GM18498 (cell line): ENCODE results near the gene OR4D9.
"Not testable (repeated sequence)": the region's sequence is repeated elsewhere in the genome, so short reads cannot be mapped to it uniquely, and the experiment has no call there.

Experiments
- ATAC-seq: cut with Tn5 transposase; IDR thresholded peaks from one replicate; pipeline ENCODE4 v1.9.1; 2021; ENCODE audit warnings: mild to moderate bottlenecking, moderate library complexity; ENCODE audit not compliant: unreplicated experiment

Gene OR4D9

DNA sequence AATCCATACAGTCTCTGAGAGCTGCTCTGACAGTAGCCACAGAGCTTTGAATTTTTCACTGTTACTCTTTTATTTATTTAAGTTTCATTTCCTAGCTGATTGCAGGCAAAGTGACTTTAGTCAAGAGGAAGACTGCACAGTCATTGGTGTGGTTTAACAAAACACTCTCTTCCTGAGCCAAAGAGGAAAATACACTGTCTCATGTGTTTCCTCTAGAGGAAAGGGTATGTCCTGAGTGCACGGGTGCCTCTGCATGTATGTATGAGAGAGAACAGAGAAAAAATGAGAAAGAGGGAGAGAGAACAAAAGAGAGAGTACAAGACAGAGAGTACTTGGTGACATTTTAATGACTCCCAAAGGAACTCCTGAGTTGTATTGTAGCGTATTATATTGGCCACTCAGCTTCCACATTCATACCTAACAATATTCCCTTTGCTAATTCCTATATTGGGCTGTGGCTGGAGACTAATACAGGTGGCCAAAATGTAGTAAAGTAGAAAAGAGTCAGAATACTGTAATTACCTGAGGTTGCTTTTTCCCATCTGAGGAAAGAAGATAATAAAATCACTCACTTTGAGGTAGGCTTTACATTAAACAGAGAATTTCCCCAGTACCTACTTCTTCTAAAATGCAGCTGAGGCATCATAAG is at the start of gene OR4D9:
TSS of gene OR4D9 (plus strand) at position 599 of the 649 bp plus-strand sequence. CDS start 3,374 bp downstream, outside the sequence.
- no peak for ATAC-seq

DNA sequence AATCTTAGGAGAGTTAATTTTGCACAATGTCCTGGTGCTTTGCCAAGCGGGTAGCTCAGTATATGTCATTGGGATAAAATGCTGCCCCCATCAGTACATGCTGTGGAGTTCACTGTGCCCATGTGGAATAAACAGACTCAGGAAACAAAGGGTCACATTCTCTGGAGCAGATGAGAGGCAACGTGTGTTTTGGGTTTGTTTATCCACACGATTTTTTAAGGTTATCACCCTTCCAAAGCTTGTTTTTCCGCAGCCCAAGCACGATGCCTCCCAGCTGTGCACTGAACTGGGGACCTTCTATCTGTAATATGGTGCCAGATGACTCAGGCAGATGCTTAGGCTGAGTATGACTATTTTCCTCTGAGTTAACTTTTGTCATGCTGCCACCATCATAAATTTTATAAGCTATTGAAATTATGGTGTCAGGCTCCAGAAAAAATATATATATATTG is 48.1 kb upstream of the OR4D9 start:
- no peak for ATAC-seq

DNA sequence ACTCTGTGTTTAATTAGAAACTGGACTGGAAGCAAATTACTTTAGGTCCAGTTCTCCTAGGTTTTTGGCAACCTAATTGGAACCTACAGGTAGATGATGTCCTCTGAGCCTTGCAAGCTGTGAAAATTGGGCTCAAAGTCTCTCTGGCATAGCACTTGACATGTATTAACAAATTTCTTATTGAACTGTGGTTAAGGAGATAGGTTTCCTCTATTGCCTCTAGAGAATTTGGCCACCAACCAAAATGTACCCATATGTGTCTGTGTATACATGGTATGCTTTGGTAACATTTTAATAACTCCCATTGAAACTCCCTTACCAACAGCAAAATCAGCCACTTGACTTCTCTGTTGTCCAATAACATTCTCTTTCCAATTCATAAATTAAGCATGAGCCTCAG is 38.3 kb upstream of the OR4D9 start, which contains the start of gene OR4D10:
TSS of gene OR4D10 (plus strand) at position 301 of the 400 bp plus-strand sequence. CDS start 4,115 bp downstream, outside the sequence.
- ATAC-seq = no peak

DNA sequence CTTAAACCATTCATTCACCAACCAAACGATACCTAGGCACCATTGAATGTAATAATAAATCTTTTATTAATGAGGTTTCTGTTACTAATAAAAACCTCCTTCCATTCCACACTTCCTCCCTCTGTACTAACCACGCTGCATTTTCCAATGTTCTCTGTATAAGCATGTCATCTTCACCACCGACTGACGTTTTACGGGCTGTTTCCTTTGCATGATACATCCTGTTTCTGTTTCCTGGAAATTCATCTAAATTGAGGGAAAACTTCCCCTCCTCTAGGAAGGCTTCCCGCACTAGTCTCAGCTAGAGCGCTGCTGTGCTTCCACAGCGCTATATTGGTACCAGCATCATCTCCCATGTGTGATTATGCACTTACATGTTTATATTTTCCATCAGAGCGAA is 36.2 kb upstream of the OR4D9 start:
- ATAC-seq = no peak

DNA sequence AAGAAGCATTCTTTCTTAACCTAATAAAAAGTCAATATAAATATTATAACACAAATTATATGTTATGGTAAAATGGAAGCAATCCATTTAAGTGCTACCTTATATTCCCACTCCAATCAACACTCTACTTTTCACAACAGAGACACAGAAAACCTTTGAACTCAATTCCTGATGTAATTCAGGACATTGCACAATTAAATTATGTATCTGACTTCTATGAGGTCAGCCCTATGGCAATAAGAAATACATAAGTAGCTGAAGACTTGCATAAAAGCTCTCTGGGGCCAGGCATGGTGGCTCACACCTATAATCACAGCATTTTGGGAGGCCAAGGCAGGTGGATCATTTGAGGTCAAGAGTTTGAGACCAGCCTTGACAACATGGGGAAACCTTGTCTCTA is 31.4 kb upstream of the OR4D9 start:
- no peak for ATAC-seq

DNA sequence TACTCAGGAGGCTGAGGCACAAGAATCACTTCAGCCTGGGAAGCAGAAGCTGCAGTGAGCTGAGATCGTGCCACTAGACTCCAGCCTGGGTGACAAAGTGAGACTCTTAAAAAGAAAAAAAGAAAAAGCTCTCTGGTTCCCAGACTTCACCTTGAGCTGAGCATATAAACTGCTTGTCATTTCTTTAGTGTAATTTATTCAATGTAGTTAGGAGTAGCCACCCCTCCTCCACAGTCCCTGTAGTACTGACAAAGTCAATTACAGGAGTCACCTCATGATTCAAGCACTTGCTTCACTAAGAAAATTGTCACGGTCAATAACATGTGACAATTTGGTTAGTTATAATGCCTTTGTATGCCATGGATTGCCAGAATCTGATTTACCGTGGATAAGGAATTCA is 31.0 kb upstream of the OR4D9 start:
- no peak for ATAC-seq

DNA sequence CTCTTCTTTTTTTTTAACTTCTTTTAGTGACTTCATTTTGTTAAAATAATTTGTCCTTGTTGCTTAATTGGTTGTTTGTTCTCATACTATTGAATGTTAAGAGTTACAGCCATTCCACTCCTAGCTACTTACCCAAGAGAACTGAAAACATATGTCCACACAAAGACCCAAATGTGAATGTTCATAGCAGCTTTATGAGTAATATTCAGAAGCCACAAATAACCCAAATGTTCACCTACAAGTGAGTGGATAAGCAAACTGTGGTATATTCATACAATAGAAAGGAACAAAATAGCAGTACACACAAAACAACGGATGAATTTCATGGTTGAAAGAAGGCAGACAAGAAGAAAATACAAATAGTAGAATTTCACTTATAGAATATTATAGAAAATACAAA is 9.4 kb upstream of the OR4D9 start:
- no peak for ATAC-seq

DNA sequence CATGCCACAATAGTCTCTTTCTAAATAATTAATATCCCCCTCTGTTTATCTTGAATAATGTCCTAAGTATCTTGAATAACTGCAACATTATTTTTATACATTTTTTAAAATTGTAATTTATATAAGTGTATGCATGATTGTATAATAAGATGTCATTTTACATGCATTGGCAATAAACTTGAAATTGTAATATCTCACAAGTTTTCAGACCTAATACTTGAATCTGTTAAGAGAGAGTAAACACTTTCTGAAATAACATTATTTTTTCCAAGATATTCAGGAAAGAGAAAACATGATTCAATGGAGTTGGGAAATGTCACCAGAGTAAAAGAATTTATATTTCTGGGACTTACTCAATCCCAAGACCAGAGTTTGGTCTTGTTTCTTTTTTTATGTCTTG is 8.1 kb upstream of the OR4D9 start, which contains the start of gene OR4D11:
TSS of gene OR4D11 (plus strand) at position 301 of the 400 bp plus-strand sequence. CDS start at position 301, 0 bp downstream.
- ATAC-seq = no peak

DNA sequence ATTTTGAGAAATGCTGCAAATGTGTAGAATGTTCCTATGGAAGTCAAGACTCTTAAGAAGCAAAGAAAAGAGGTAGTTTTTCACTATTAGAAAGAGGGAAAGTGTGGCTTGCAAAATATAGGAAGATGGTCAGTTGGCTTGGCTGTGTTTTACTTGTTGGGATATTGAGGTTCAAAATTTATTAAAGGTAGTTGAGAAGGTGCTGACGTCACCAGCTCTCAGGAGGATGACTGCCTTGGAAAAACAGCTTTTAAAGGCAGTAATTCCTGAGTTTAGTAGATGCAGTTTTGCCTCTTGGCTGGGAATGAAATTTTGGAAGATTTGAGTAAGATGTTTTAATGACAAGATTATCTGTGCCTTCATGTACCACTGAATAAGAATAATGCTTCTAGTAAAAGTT is 336 bp downstream of the OR4D9 start:
- no peak for ATAC-seq

DNA sequence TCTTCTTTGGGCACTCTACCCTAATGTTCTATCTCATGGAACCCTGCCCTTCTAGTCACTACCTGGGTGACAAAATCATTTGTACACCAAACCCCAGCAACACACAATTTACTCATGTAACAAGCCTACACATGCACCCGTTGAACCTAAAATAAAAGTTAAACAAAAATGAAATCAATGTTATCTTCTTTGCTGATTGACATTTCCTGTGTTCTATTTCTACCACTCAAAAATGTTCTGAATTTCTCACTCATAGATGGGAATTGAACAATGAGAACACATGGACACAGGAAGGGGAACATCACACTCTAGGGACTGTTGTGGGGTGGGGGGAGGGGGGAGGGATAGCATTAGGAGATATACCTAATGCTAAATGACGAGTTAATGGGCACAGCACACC is 8.8 kb downstream of the OR4D9 start:
- ATAC-seq = not testable (repeated sequence)

DNA sequence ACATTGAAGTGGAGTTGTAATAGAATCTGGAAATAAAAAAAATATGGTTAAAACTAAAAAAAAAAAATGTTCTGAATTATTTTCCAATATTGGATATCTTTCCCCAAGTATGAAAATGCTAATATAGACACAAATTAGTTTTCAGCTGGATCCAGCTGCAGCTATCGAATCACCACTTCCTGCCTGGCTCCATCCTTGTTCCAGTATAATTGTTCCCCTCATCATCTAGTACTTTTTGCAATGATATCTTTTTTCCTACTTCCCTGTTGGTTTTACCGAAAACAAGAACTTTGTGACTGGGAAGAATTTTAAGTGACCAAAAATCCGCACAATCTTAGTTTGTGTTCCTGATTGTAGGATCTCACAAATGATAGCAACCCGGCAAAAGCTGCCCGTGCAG is 9.4 kb downstream of the OR4D9 start:
- no peak for ATAC-seq

DNA sequence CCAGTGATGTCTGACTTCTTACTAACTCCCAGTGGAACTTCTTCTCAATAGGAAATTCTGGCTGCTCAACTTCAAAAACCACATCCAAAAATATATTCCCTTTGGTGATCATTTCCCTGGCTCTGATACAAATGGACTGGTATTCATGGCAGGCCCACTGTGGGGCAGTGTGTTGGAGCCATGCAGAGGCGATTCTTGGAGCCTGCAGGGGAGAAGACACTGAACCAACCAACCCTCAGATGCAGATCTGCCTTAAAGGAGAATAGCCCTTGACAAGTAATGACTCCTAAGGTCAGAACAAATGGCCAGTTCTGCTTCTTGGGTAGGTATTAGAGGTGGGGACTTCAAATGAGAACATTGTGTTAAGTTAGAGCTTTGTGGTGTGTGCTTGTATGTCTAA is 12.2 kb downstream of the OR4D9 start:
- ATAC-seq = no peak

DNA sequence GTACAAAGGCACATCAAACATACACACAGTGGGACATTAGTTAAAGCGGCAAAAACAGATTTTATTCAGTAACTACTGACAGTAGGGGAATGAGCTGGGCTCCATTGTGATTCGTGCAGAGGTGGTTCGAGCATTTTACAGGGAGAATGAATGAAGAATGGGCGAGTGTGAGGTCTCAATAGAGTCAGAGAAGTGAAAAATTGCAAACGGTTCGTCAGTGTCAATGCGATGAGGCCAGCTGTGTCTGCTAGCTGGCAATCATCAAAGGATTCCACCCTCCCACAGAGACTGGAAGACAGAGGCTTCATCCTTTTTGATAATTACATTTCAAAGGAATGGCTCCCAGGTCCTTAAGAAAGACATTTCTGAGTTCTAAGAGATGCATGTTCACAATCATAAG is 17.4 kb downstream of the OR4D9 start:
- no peak for ATAC-seq

DNA sequence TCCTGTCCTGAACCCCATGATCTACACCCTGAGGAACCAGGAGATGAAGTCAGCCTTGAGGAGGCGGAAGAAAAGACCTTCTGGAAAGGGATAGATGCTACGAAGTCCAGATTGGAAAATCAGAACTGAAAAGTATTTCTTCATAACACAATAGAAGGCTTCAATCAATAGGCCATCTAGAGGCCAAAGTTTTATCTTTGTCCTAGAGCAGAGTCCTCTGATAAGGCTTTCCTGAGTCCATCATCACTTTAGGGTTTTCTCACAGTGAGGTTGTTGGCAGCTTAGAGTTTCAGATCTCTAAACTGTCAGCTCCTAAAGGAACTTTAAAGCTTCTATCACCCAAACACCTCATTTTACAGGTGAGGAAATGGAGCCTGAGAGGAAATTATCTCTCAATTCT is 21.3 kb downstream of the OR4D9 start:
- ATAC-seq = no peak

DNA sequence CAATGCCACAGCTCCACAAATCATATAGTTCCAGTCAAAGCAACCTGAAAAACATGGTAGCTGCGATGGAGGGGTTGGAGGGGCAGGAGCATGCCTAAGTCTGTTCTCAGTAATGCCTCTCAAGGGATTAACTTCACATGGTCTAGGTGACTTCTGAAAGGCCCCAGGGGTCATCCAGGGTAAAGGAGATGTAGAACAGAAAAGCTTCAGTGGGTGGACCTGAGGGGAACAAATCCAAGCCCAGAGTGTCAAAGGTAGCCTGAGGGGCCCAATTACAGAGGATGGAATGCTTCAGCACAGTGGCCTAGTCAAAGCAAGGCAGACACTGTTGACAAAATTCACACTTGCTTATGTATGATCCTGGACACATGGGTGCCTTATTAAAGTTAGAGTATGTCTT is 23.3 kb downstream of the OR4D9 start:
- no peak for ATAC-seq

DNA sequence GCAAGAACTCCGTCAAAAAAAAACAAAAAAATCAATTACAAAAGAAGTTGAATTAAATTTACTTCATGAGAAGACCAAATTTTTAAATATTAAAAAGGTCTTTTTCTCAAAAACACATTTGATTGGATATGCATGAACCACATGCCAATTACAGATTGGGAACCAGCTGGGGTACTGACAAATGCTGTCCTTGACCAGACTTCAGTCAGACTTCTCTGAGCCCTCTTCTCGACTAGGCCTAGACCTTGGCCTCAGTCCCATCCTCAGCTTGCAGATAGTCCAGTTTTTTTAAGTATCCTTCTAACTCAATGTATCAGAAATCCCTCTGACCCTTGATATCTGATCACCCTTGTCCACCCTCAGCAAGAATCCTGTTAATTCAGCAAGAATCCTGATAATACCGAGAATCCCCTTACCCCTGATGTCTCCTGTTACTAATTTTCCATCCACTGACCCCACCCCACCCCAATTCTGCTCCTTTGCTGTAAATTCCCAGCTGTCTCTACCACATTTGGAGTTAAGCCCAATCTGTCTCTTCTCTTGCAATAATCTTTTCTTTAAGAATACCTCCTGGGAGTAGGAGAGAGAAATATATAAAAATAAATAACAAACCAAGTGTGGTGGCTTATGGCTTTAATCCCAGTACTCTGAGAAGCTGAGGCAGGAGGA is 30.9 kb downstream of the OR4D9 start:
- ATAC-seq = no peak

DNA sequence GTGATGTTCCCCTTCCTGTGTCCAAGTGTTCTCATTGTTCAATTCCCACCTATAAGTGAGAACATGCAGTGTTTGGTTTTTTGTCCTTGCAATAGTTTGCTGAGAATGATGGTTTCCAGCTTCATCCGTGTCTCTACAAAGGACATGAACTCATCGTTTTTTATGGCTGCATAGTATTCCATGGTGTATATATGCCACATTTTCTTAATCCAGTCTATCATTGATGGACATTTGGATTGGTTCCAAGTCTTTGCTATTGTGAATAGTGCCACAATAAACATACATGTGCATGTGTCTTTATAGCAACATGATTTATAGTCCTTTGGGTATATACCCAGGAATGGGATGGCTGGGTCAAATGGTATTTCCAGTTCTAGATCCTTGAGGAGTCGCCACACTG is 32.4 kb downstream of the OR4D9 start:
- ATAC-seq = not testable (repeated sequence)

DNA sequence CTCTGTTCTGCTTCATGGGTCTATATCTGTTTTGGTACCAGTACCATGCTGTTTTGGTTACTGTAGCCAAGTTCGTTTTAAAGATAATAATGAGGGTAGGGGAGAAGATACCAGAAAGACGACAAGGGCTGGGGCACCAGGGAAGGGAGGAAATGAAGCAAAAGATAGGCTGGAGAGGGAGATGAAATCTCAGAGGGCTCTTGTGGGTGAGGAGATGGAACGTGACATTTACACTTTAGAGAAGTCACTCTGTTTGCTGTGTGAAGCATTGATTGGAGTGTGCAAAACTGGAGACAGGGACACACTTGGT is 33.5 kb downstream of the OR4D9 start:
- ATAC-seq = no peak

DNA sequence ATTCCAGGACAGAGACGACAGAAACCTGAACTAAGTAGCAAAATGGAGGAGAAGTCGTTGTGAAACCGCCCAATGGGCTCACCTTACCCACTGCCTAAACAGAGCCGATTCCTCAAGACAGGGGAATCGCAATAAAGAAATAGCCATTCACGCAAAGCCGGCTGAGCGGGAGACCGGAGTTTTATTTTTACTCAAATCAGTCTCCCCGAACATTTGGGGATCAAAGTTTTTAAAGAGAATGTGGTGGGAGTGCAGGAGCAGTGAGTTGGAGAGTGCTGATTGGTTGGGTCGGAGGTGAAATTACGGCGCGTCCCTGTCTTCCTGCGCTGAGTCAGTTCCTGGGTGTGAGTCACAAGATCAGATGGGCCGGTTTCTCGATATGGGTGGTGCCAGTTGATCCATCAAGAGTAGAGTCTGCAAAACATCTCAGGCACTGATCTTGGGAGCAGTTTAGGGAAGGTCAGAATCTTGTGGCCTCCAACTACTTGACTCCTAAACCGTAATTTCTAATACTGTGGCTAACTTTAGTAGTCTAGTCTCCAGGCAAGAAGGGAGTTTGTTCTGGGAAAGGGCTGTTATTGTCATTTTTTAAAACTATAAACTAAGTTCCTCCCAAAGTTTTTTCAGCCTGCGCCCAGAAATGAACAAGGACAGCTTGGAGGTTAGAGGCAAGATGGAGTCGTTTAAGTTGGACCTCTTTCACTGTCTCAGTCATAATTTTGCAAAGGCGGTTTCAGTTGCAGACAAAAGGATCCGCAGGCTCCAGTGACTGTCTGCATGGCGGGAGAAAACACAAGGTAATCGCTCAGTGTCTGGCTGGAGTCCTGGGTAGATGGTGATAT is 34.1 kb downstream of the OR4D9 start:
- no peak for ATAC-seq

DNA sequence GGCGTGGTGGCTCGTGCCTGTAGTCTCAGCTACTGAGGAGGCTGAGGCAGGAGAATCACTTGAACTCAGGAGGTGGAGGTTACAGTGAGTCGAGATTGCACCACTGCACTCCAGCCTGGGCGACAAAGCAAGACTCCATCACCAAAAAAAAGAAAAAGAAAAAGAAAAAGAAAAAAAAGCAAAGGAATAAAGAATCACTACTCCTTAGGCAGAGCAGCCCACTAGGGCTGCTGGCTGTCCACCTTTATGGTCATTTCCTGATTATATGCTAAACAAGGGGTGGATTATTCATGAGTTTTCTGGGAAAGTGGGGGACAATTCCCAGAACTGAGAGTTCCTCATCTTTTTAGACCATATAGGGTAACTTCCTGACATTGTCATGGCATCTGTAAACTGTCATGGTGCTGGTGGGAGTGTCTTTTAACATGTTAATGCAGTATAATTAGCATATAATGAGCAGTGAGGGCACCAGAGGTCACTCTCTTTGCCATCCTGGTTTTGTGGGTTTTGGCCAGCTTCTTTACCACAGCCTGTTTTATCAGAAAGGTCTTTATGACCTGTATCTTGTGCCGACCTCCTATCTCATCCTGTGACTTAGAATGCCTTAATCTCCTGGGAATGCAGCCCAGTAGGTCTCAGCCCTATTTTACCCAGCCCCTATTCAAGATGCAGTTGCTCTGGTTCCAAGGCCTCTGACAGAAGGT is 36.4 kb downstream of the OR4D9 start:
- not testable (repeated sequence) for ATAC-seq

DNA sequence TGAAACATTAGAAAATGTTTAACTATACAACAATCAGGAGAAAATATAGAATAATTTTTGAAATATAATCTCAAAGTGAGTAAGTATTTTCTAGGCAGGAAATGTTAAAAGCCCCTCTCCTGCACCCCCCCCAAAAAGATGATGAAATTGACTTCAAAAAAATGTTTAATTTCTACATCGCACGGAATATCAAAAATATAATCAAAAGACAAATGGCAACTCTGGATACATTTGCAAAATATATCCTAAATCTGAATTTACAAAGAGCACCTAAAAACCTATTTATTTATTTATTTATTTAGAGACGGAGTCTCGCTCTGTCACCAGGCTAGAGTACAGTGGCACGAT is 36.9 kb downstream of the OR4D9 start:
- no peak for ATAC-seq
